Measurements from ENCODE around the gene SORCS3. TPM values are rescaled to one million over a fixed set of nuclear protein-coding genes. Genes with fewer than 3 reads are reported as not detected.

Gene SORCS3
- total and polyA plus RNA-seq, 10 of the 15 experiments (the other 5 are each of a cell fraction or from before 2014, with no cell fraction given) = 0.01 to 0.04 (median 0.02) TPM; not detected in 7

GRCh38 chr10:104732222-104732621, 91.1 kb downstream of the SORCS3 start:
- RAD21 ChIA-PET (ENCODE audit: unreplicated experiment) = no interaction called here
- TF ChIP-seq POLR2AphosphoS2 (IDR thresholded peaks at IDR 0.05; ENCODE audit: low read depth, low read length) (no peak), IRF5 (IDR thresholded peaks at IDR 0.05; ENCODE audit: borderline replicate concordance) (no peak), RELB (IDR thresholded peaks at IDR 0.05; ENCODE audit: low read depth) (no peak), MLLT1 (IDR thresholded peaks at IDR 0.05) (no peak), MTA3 (IDR thresholded peaks at IDR 0.05; ENCODE audit: borderline replicate concordance, low read length) (no peak), JUND (IDR thresholded peaks at IDR 0.05; ENCODE audit: low read depth, low read length) (no peak), CHD4 (IDR thresholded peaks at IDR 0.05) (no peak)
- TF ChIP-seq, protein P1, sequence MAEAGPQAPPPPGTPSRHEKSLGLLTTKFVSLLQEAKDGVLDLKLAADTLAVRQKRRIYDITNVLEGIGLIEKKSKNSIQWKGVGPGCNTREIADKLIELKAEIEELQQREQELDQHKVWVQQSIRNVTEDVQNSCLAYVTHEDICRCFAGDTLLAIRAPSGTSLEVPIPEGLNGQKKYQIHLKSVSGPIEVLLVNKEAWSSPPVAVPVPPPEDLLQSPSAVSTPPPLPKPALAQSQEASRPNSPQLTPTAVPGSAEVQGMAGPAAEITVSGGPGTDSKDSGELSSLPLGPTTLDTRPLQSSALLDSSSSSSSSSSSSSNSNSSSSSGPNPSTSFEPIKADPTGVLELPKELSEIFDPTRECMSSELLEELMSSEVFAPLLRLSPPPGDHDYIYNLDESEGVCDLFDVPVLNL (IDR thresholded peaks at IDR 0.05; ENCODE audit: low read depth, low read length) = no peak
- TF ChIP-seq, protein P2, sequence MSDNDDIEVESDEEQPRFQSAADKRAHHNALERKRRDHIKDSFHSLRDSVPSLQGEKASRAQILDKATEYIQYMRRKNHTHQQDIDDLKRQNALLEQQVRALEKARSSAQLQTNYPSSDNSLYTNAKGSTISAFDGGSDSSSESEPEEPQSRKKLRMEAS (IDR thresholded peaks at IDR 0.05; ENCODE audit: low read depth, low read length) = no peak
- TF ChIP-seq, protein P3, sequence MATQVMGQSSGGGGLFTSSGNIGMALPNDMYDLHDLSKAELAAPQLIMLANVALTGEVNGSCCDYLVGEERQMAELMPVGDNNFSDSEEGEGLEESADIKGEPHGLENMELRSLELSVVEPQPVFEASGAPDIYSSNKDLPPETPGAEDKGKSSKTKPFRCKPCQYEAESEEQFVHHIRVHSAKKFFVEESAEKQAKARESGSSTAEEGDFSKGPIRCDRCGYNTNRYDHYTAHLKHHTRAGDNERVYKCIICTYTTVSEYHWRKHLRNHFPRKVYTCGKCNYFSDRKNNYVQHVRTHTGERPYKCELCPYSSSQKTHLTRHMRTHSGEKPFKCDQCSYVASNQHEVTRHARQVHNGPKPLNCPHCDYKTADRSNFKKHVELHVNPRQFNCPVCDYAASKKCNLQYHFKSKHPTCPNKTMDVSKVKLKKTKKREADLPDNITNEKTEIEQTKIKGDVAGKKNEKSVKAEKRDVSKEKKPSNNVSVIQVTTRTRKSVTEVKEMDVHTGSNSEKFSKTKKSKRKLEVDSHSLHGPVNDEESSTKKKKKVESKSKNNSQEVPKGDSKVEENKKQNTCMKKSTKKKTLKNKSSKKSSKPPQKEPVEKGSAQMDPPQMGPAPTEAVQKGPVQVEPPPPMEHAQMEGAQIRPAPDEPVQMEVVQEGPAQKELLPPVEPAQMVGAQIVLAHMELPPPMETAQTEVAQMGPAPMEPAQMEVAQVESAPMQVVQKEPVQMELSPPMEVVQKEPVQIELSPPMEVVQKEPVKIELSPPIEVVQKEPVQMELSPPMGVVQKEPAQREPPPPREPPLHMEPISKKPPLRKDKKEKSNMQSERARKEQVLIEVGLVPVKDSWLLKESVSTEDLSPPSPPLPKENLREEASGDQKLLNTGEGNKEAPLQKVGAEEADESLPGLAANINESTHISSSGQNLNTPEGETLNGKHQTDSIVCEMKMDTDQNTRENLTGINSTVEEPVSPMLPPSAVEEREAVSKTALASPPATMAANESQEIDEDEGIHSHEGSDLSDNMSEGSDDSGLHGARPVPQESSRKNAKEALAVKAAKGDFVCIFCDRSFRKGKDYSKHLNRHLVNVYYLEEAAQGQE (IDR thresholded peaks at IDR 0.05; ENCODE audit: low read depth, low read length) = no peak
- TF ChIP-seq, protein P4, sequence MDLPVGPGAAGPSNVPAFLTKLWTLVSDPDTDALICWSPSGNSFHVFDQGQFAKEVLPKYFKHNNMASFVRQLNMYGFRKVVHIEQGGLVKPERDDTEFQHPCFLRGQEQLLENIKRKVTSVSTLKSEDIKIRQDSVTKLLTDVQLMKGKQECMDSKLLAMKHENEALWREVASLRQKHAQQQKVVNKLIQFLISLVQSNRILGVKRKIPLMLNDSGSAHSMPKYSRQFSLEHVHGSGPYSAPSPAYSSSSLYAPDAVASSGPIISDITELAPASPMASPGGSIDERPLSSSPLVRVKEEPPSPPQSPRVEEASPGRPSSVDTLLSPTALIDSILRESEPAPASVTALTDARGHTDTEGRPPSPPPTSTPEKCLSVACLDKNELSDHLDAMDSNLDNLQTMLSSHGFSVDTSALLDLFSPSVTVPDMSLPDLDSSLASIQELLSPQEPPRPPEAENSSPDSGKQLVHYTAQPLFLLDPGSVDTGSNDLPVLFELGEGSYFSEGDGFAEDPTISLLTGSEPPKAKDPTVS (IDR thresholded peaks at IDR 0.05; ENCODE audit: low read depth, low read length) = no peak

More at GRCh38 chr10:104732222-104732621, 91.1 kb downstream of the SORCS3 start:
- ChIA-PET CTCF (no interaction called here), POLR2A (no interaction called here), SMC1A (ENCODE audit: uncharacterized antibody, unreplicated experiment) (no interaction called here)
- H3K9me3 ChIP-seq (replicated peaks; ENCODE audit: control insufficient read depth, insufficient read depth, low read length) = no peaks in the 10 kb centered on the region
- DNase-seq (ENCODE audit: low read depth, low spot score) = no peak
- BruUV-seq (replicated peaks) = no TSS peak
- no peak overlapping the region for H2AFZ ChIP-seq (ENCODE audit: control insufficient read depth, low read depth, low read length)
- no peak for ATAC-seq
- H3K79me2 ChIP-seq (ENCODE audit: control insufficient read depth, insufficient read depth, low read length) = no peaks in the 10 kb centered on the region
- 2% methylated on average over 3 of the region's 3 CpGs for WGBS (ENCODE audit: insufficient coverage, insufficient replicate concordance, low lambda C conversion rate, missing lambda C conversion rate)
- no peaks in the 10 kb centered on the region for H3K36me3 ChIP-seq (ENCODE audit: control insufficient read depth in 2 of 2, insufficient read depth in 2 of 2, low read length in 1 of 2)
- H4K20me1 ChIP-seq (ENCODE audit: control insufficient read depth, insufficient read depth) = no peaks in the 10 kb centered on the region
- no peak overlapping the region for H3K4me3 ChIP-seq
- in situ Hi-C loops (cut with MboI) (no loop called here), intact Hi-C loops (cut with micrococcal nuclease; ENCODE audit: unreplicated experiment) (no loop called here)
- H3K27me3 ChIP-seq (replicated peaks in 1 of 2; ENCODE audit: control insufficient read depth in 2 of 2, insufficient read depth in 2 of 2, low read length in 1 of 2) = no peaks in the 10 kb centered on the region; a peak in 2 of 4 replicates
- H3K4me1 ChIP-seq (ENCODE audit: control insufficient read depth, insufficient read depth, low read length) = no peaks in the 10 kb centered on the region
- H3K27ac ChIP-seq (ENCODE audit: control insufficient read depth, insufficient read depth) = no peak overlapping the region
- no peak overlapping the region for H3K9ac ChIP-seq (ENCODE audit: control insufficient read depth, insufficient read depth, low read length)
- FAIRE-seq = no peak
- H3K4me2 ChIP-seq (ENCODE audit: control insufficient read depth, insufficient read depth) = no peak overlapping the region

All from GM12878 (cell line).